Measurements from ENCODE around the gene PIH1D1. TPM values are rescaled to one million over a fixed set of nuclear protein-coding genes. Genes with fewer than 3 reads are reported as not detected.

Gene PIH1D1
- total and polyA plus RNA-seq, 10 of the 15 experiments (the other 5 are each of a cell fraction or from before 2014, with no cell fraction given) = 16.1 to 153 (median 106) TPM

DNA sequence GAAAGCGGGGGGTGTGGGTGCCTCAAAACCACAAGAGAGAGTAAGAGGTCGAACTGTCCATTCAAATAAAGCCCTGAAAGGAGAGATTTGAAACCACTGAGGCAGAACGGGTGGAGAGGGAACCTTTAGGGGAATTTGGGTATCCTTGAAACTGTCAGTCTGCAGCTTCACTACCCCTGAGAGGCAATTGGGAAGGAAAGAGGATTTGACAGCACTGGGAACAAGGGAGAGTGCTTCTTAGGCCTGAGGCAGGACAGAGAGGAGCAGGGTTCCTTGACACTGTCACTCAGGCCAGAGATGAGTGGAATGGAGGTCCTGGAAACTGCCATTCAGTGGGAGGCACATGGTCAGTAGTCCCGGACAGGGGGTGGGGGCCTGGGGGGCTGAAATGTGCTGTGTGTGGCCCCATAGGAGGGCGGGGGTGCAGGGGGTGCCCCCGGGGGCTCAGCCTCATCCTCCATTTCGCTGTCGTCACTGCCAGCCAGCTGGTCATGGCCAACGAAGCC, 21.4 kb downstream of the PIH1D1 start:
- H3K4me1 ChIP-seq (ENCODE audit: control insufficient read depth, insufficient read depth, low read length) = no peaks in the 10 kb centered on the region; the same call in 1 of the 2 replicates
- no peak for ATAC-seq
- H4K20me1 ChIP-seq (ENCODE audit: control insufficient read depth, insufficient read depth) = no peaks in the 10 kb centered on the region
- intact Hi-C loops (cut with micrococcal nuclease; ENCODE audit: unreplicated experiment) = loop anchor here (1.0 kb wide), 1 partner anchor 38 kb away; no protein-coding TSS in a partner anchor
- in situ Hi-C loops (cut with MboI) = no loop called here
- no TSS peak for BruUV-seq (replicated peaks)
- no peaks in the 10 kb centered on the region for H3K9me3 ChIP-seq (replicated peaks; ENCODE audit: control insufficient read depth, insufficient read depth, low read length)
- ChIA-PET POLR2A (no interaction called here), RAD21 (ENCODE audit: unreplicated experiment) (interaction anchor here (1.1 to 1.2 kb wide), 2 partner anchors 27 to 39 kb away, joined by 3 read pairs; no protein-coding TSS in a partner anchor), SMC1A (ENCODE audit: uncharacterized antibody, unreplicated experiment) (interaction anchor here (1.3 to 1.5 kb wide), 3 partner anchors 13 to 40 kb away, joined by 3 to 9 read pairs (median 6); no protein-coding TSS in a partner anchor), CTCF (interaction anchor here (0.6 to 1.9 kb wide), 9 partner anchors 10 to 124 kb away, joined by 3 to 8 read pairs (median 4); no protein-coding TSS in a partner anchor)
- H3K9ac ChIP-seq (ENCODE audit: control insufficient read depth, insufficient read depth, low read length) = no peak overlapping the region
- no peaks in the 10 kb centered on the region for H3K79me2 ChIP-seq (ENCODE audit: control insufficient read depth, insufficient read depth, low read length)
- H3K27ac ChIP-seq (ENCODE audit: control insufficient read depth, insufficient read depth) = no peak overlapping the region
- no peak for FAIRE-seq
- no peaks in the 10 kb centered on the region for H3K36me3 ChIP-seq (ENCODE audit: control insufficient read depth in 2 of 2, insufficient read depth in 2 of 2, low read length in 1 of 2)
- 6% methylated on average over 7 of the region's 9 CpGs for WGBS (ENCODE audit: insufficient coverage, insufficient replicate concordance, low lambda C conversion rate, missing lambda C conversion rate)
- no peak overlapping the region for H3K4me3 ChIP-seq
- H3K27me3 ChIP-seq (replicated peaks in 1 of 2; ENCODE audit: control insufficient read depth in 2 of 2, insufficient read depth in 2 of 2, low read length in 1 of 2) = peaks cover 10 to 24% of the 10 kb centered on the region in 2 experiments
- H3K4me2 ChIP-seq (ENCODE audit: control insufficient read depth, insufficient read depth) = no peak overlapping the region
- no peak for DNase-seq (ENCODE audit: low read depth, low spot score)
- no peak overlapping the region for H2AFZ ChIP-seq (ENCODE audit: control insufficient read depth, low read depth, low read length)
- TF ChIP-seq NFYA (IDR thresholded peaks at IDR 0.05; ENCODE audit: borderline replicate concordance, low read depth, low read length) = no peak
- no peak for TF ChIP-seq RAD51 (IDR thresholded peaks at IDR 0.05)
- TF ChIP-seq, protein P1, sequence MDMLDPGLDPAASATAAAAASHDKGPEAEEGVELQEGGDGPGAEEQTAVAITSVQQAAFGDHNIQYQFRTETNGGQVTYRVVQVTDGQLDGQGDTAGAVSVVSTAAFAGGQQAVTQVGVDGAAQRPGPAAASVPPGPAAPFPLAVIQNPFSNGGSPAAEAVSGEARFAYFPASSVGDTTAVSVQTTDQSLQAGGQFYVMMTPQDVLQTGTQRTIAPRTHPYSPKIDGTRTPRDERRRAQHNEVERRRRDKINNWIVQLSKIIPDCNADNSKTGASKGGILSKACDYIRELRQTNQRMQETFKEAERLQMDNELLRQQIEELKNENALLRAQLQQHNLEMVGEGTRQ (IDR thresholded peaks at IDR 0.05; ENCODE audit: borderline replicate concordance, low read depth, low read length) = no peak
- no peak for TF ChIP-seq LARP7 (IDR thresholded peaks at IDR 0.05)
- TF ChIP-seq GABPA (IDR thresholded peaks at IDR 0.05; ENCODE audit: low read depth) = no peak
- no peak for TF ChIP-seq RCOR1 (conservative IDR thresholded peaks at IDR 0.05; ENCODE audit: low read depth, low read length)
- no peak for TF ChIP-seq PAX5 (IDR thresholded peaks at IDR 0.05; ENCODE audit: borderline replicate concordance, low read depth, low read length)
